G401 (cell line): ENCODE measurements around the gene CD38. TPM values are rescaled to one million over a fixed set of nuclear protein-coding genes. Genes with fewer than 3 reads are reported as not detected.
"Not testable (repeated sequence)": the region's sequence is repeated elsewhere in the genome, so short reads cannot be mapped to it uniquely, and the experiment has no call there.

Experiments used
- DNase-seq: peaks from one replicate; pipeline ENCODE4 v3.0.0-alpha.2; 2015; ENCODE audit warnings: low spot score
- in situ Hi-C: cut with HindIII; loops from 2 replicates; pipeline ENCODE4 v1.10.0; 2016; ENCODE audit warnings: low sequenced_read_pairs, mixed read lengths
- total RNA-seq: library from RNA; depleted of rRNA; stranded (reverse); fragments of >200 nt; shearing (Covaris generic); gene quantifications from 2 replicates; pipeline ENCODE4 v1.2.3, GENCODE V29; 2014

CD38 gene
- total RNA-seq, 1 experiment from 2014 or later: not detected

- in situ Hi-C loops: no loop called here
- DNase-seq: no peak
Observed at GRCh38 chr4:15756361-15756861, 21.7 kb upstream of the CD38 start.

- in situ Hi-C loops: no loop called here
- DNase-seq: no peak
Observed at GRCh38 chr4:15757054-15757453, 21.1 kb upstream of the CD38 start.

GRCh38 chr4:15758294-15758693 lies 19.8 kb upstream of the CD38 start:
- in situ Hi-C loops: no loop called here
- DNase-seq: no peak

GRCh38 chr4:15762460-15762859 lies 15.7 kb upstream of the CD38 start:
- in situ Hi-C loops, DNase-seq: not testable (repeated sequence)

- in situ Hi-C loops: no loop called here
- no peak for DNase-seq
Observed at GRCh38 chr4:15765391-15765790, 12.7 kb upstream of the CD38 start.

- no peak for DNase-seq
- in situ Hi-C loops: no loop called here
Observed at GRCh38 chr4:15765910-15766697, 12.0 kb upstream of the CD38 start.

- DNase-seq: no peak
- in situ Hi-C loops: no loop called here
Observed at GRCh38 chr4:15766821-15767220, 11.3 kb upstream of the CD38 start.

- in situ Hi-C loops: no loop called here
Observed at GRCh38 chr4:15769202-15769601, 8.9 kb upstream of the CD38 start.

GRCh38 chr4:15771216-15772058 lies 6.7 kb upstream of the CD38 start:
- in situ Hi-C loops: no loop called here
- DNase-seq: no peak

More at GRCh38 chr4:15769202-15769601, 8.9 kb upstream of the CD38 start:
- DNase-seq: no peak

- no peak for DNase-seq
- in situ Hi-C loops: no loop called here
Observed at GRCh38 chr4:15774020-15774420, 4.1 kb upstream of the CD38 start.

- DNase-seq: no peak
- in situ Hi-C loops: no loop called here
Observed at GRCh38 chr4:15776871-15777648, 1.1 kb upstream of the CD38 start.

- DNase-seq: no peak
- in situ Hi-C loops: no loop called here
Observed at GRCh38 chr4:15777697-15778288, 335 bp upstream of the CD38 start.

- in situ Hi-C loops: no loop called here
- DNase-seq: peak; percentile 32
Observed at GRCh38 chr4:15779306-15779705, 1.2 kb downstream of the CD38 start.

- no peak for DNase-seq
- in situ Hi-C loops: no loop called here
Observed at GRCh38 chr4:15779809-15780208, 1.7 kb downstream of the CD38 start.

- no peak for DNase-seq
- in situ Hi-C loops: no loop called here
Observed at GRCh38 chr4:15781427-15782095, 3.4 kb downstream of the CD38 start.

- in situ Hi-C loops: no loop called here
- no peak for DNase-seq
Observed at GRCh38 chr4:15783676-15784075, 5.5 kb downstream of the CD38 start.

- in situ Hi-C loops: no loop called here
- DNase-seq: no peak
Observed at GRCh38 chr4:15784959-15785634, 7.0 kb downstream of the CD38 start.

GRCh38 chr4:15786743-15787142 lies 8.6 kb downstream of the CD38 start:
- no peak for DNase-seq
- in situ Hi-C loops: no loop called here
